Fibroblast of mammary gland (primary cell): ENCODE data around the gene EMD.
"Not testable (repeated sequence)": the region's sequence is repeated elsewhere in the genome, so short reads cannot be mapped to it uniquely, and the experiment has no call there.

Experiments used
- DNase-seq: peaks from one replicate; pipeline ENCODE4 v3.0.0-alpha.2; 2010; ENCODE audit warnings: low read depth
- H3K4me3 ChIP-seq: 2 replicates; pipeline ENCODE4 v1.5.1; 2011; ENCODE audit warnings: low read depth, mild to moderate bottlenecking, low read length, moderate library complexity; ENCODE audit not compliant: control insufficient read depth
- TF ChIP-seq, protein P1 (sequence below): conservative IDR thresholded peaks from 2 replicates; pipeline ENCODE4 v1.5.1; 2011; ENCODE audit warnings: low read depth, low read length, inconsistent platforms; ENCODE audit not compliant: control insufficient read depth, insufficient read depth

The EMD gene

DNA sequence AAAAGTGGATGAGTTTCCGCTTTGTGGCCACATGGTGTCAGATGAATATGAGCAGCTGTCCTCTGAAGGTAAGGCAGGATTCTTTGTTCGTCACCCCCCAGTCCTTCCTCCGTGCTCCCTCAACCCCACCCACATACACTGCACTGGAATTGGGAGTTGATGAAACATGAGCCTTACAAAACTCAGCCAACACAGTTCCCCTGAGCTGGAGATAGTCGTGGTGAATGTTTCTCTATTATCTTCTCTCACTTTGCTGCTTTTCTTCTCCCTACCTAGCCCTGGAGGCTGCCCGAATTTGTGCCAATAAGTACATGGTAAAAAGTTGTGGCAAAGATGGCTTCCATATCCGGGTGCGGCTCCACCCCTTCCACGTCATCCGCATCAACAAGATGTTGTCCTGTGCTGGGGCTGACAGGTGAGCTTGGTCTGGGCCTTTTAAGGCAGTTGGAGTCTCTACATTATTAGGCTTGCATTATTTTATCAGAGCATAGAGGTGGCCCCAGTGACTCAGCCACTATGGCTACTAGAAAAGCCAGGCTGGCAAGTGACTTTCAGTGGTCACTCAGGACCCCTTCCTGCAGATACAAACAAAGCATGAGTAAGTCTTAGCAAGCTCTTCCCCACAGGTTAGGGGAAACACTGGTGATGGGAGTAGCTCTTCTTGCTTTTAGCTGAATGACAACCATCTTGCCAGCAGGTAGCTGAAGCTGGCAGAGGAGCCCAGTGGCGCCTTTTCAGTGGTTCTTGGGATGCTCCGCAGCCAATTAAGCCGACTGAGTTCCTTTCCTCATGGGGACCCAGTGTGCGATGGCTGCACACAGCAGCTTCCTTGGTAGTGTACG lies 20.7 kb downstream of the EMD start:
- peak overlapping the region; percentile 87 for H3K4me3 ChIP-seq
- DNase-seq: no peak
- TF ChIP-seq, protein P1, sequence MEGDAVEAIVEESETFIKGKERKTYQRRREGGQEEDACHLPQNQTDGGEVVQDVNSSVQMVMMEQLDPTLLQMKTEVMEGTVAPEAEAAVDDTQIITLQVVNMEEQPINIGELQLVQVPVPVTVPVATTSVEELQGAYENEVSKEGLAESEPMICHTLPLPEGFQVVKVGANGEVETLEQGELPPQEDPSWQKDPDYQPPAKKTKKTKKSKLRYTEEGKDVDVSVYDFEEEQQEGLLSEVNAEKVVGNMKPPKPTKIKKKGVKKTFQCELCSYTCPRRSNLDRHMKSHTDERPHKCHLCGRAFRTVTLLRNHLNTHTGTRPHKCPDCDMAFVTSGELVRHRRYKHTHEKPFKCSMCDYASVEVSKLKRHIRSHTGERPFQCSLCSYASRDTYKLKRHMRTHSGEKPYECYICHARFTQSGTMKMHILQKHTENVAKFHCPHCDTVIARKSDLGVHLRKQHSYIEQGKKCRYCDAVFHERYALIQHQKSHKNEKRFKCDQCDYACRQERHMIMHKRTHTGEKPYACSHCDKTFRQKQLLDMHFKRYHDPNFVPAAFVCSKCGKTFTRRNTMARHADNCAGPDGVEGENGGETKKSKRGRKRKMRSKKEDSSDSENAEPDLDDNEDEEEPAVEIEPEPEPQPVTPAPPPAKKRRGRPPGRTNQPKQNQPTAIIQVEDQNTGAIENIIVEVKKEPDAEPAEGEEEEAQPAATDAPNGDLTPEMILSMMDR: no peak

DNA sequence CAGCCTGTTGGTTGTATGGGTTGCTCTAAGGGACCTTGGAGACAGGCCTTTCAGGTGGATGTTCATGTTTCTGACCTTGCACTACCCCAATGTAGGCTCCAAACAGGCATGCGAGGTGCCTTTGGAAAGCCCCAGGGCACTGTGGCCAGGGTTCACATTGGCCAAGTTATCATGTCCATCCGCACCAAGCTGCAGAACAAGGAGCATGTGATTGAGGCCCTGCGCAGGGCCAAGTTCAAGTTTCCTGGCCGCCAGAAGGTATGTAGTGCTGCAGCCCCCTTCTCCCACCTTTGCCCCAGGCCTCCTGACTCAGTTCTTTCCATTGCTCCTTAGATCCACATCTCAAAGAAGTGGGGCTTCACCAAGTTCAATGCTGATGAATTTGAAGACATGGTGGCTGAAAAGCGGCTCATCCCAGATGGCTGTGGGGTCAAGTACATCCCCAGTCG lies 21.3 kb downstream of the EMD start:
- H3K4me3 ChIP-seq: peak overlapping the region; percentile 87
- DNase-seq: not testable (repeated sequence)

DNA sequence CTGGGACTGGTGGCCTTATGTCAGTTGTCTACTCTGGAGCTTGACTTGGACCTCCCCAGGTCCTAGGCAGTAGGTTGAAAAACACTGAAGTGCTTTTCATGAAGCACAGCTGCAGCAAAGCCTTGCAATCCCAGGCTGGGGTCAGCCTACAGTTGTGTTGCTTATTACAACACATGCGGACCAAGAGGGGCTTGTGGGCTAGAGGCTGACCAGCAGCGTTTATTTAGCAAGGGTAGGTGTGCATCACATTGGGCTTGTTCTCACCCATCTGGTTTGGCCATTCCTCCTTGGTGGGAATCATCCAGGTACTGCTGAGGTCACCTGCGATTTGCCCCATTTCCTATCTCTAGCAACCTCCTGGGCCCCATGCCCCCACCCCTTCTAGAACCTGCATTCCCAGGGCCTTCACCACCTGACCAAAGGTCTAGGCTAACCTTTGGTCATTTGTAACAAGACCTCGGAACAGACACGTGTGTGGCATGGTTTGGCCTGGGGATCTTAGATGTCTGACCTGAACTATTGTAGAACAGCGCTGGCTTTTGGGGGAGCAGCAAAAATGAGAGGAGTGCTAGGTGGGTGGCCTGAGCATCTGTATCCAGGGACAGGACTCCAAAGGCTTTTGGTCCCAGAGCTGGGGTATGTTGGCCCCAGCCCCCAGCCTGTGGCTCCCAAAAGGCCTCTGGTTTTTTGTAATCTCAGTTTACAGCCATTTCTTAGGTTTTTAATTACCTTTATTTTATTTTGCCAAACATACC lies 22.1 kb downstream of the EMD start:
- TF ChIP-seq, protein P1: no peak
- H3K4me3 ChIP-seq: no peak overlapping the region
- peak; percentile 45 for DNase-seq

DNA sequence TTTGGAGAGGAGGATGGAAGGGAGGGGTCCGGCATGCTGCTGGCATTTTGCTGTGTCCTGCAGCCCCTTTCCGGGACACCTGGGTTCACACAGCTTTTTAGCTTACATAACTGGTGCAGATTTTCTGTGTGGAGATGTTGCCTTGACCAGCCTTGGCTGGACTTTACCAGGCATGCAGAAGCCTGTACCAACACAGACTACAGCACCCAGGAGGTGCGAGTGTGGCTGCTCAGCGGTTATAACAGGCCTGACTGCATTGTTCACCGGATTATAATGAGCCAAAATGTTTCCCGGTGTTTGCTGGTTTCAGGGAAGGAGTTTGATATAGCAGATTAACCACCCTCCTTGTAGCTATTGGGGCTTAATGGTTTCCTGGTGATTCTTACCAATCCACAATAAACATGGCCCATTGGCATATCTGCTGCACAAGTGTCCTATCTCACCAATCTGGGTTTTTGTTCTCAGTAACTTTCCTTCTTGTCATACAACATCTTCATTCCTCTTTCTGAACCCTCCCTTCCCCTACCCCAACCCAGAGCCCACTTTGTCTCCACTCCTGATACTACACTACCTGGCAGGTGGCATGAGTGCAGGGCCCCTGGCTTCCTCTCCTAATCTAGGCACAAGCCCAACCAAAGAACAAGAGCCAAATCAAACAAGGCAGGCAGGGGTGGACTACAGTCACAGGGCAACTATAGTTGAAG lies 23.0 kb downstream of the EMD start:
- DNase-seq: no peak
- TF ChIP-seq, protein P1: no peak
- no peak overlapping the region for H3K4me3 ChIP-seq

DNA sequence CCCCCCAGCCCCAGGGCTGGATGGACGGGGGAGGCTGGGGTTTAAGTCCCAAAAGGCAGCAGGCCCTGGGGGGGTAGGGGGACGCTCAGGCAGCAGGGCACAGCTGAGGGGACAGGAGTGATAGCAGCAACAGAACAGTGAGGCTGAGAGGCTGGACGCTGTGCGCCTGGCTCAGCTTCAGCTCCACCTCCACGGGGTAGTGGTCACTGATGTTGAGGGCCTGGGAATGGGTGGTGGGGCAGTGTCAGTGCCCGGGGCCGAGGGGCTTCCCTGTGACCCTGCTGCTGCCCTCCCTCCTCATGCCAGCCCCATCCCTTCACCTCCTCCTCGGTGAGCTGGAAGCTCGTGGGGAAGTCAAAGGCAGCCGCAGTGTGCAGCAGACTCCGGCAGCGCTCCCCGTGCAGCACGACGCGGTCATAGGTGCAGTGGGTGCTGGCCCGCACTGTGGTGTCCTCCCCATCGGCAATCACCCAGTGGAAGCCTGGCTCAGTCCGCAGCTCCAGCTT lies 23.6 kb downstream of the EMD start:
- TF ChIP-seq, protein P1: no peak
- DNase-seq: no peak
- no peak overlapping the region for H3K4me3 ChIP-seq

DNA sequence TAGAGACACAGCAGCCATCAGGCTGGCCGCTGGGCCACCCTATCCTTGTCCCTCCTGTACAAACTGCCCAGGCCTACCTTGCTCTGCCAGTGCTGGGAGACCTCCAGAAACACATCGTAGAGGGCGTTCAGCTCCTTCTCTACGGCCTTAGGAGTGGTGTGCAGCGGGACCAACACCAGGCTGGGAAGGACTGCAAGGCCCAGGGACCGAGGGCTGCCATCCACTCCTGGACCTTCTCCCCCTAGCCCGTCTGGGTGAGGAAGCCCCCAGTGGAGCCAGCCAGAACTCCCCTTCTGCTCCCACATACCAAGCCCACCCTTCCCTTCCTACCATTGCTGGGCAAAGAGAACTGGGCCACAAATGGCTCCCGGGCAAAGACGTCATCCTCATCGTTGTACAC lies 24.1 kb downstream of the EMD start:
- TF ChIP-seq, protein P1: no peak
- H3K4me3 ChIP-seq: no peak overlapping the region
- DNase-seq: no peak
